Activated effector memory CD4-positive, alpha-beta T cell treated with Interleukin-2 at 50 U/mL for 16 hours (primary cell): ENCODE results near the gene SFTA2.

Experiments used
- DNase-seq: peaks from one replicate; pipeline ENCODE4 v3.0.0-alpha.2; 2020

The SFTA2 gene

GRCh38 chr6:30888816-30889495 is 43.0 kb downstream of the SFTA2 start:
- no peak for DNase-seq

GRCh38 chr6:30887901-30888815 is 43.8 kb downstream of the SFTA2 start:
- no peak for DNase-seq

DNA sequence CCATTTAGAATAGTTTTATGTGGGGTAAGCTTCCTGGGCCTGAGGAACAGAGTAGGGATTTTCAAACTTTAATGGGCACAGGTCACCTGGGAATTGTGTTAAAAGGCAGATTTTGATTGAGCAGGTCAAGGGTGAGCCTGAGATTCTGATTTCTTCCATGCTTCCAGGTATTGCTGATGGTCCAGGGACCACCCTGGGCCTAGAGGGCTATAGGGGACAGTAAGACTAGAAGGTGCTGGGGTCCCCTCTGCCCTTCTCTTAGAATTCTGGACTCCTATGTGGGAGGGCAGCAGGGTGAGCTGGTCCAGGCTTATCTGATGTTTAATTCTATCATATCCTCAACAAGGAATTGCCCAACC is 45.1 kb downstream of the SFTA2 start:
- DNase-seq: no peak

GRCh38 chr6:30885999-30886896 is 45.7 kb downstream of the SFTA2 start:
- no peak for DNase-seq

DNA sequence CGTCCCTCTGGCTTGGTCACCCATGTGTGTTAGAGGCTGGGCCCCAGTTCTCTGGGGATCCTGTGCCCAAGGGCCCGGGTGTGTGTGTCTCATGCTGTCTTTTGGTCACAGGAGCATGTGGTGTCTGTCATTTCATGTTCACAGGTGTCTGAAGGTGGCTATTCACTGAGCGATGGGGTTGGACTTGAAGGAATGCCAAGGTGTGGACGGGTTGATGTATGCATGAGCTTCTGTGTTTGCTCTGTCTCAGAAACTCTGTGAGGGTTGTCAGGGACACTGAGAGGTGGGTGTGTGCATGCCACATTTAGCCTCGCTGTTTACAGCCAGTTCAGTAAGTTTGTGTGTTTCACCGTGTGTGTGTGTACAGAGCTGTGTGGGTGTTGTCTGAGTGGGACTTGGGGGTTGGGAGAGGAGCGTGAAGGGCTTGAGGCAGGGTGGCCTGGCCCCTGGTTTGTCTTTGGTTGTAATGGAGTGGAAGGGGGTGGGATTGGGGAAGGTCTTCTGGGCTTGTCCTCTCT is 46.4 kb downstream of the SFTA2 start:
- DNase-seq: no peak

DNA sequence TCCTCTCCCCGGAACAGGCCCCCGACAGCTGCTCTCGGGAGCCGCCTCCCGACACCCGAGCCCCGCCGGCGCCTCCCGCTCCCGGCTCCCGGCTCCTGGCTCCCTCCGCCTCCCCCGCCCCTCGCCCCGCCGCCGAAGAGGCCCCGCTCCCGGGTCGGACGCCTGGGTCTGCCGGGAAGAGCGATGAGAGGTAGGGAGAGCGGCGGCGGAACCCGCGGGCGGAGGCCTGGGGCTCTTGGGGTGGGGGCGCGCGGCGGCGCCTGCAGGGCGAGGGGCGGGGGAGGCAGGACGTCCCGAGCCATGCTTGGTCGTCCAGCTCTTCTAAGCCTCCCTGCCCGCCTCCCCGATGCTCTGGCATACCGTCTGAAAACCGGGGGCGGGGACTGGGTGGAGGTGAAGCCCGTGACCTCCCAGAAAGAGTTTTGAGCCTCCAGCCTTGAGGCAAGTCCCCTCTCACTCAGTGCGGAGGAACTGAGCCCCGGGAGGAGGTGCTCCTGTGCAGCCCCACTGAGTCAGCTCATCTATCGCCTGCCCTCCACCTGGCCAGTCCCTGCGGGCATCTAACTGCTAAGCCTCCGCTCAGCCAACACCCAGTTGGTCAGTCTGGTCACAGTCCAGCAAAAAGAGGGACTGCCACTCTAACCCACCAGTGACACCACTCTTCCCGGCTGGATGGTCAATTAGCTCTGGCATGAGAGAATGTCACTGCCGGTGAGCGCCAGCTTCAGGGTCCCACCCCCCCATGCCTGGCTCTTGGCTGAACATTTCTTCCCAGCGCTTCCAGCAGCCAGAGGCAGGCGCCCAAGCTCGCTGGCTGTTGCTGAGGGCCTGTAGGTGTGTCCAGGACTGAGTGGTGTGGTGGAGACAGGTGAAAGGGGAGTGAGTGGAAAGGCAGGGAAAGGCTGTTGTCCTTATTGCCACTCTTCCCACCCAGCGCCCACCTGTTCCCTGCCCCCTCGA is 47.2 kb downstream of the SFTA2 start:
- no peak for DNase-seq

DNA sequence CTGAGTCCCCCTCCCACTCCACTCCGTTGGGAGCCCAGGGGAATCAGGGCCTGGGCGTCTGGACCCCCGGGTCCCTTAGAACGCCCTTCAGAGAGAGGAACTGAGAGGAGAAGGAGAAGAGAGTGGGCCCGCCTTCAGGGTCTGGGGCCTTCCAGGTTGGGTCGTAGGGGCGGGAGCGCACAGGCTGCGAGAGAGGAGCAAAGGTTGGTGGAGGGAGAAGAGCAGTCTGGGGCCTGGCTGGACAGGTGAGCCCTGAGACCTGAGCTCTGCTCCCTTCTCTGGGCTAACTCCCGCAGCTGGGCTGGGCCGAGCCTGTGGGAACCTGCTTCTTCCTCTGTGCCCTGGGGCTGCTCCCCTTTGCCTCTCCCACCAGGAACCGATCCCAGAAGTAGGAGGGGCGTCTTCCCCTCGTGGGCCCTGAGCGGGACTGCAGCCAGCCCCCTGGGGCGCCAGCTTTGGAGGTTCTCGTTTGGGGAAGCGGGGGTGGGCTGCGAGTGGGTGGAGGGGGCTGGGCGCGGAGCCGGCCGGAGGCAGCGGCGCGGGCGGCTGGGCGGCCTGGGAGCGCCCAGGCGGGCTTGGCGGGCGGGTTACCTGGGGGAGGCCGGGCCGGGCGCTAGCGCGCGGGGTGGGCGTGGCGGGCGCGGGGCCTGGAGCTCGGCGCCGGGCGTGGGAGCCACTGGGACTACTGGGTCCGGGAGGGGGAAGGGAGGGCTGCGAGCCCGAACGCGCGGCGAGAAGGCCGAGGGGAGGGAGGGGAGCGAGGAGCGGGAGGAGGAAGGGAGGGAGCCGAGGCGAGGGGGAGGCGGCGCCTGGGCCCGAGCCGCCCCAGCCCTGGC is 48.1 kb downstream of the SFTA2 start, which contains the start of gene DDR1:
DDR1 (plus strand) TSS at position 835 of the 836 bp plus-strand sequence. CDS start 4,211 bp downstream, outside the sequence.
- DNase-seq: peak; percentile 38

- no peak for DNase-seq
Observed at GRCh38 chr6:30882759-30883684, 48.9 kb downstream of the SFTA2 start.

DNA sequence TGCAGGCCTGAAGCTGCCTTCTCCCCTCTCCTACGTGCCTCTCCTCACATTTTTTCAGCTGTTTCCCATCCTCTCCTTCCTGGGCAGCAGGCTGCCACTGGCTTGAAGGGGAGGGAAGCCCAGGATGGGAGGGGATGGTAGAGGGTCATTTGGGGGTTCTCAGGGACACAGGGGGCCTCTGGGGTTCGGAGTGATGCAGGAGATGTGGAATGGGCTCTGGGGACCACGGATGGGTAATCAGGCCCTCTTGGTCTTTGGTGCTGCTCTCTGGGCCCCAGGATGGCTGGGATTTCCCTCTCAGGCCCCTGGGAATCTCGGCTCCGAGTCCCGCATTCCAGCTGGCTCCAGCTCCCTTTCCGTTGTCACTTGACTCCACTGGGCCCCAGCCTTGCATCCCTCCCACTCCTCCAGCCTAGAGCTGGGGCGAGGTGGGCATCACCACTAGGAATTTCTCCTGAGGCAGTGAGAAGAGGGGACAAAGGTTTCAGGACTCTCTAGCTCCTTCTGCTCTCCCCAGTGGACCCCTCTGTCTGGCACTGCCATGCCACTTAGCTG is 49.7 kb downstream of the SFTA2 start:
- DNase-seq: no peak

- no peak for DNase-seq
Observed at GRCh38 chr6:30881392-30882203, 50.4 kb downstream of the SFTA2 start.
